Mesothelial cell of epicardium (in vitro differentiated cells): ENCODE data around the gene ZNF189. TPM values are rescaled to one million over a fixed set of nuclear protein-coding genes. Genes with fewer than 3 reads are reported as not detected.
A peak's percentile ranks its signal among the peaks of the same experiment; 100 is the strongest.

Source experiments
- DNase-seq, 2 experiments: peaks; one replicate each; pipeline ENCODE4 v3.0.0; 2021; ENCODE audit warnings: low spot score in 2 of 2; ENCODE audit not compliant: unreplicated experiment in 2 of 2
- H3K27ac Mint-ChIP-seq: 2 replicates; pipeline ENCODE4 v1.8.0; 2021; ENCODE audit warnings: mixed read lengths
- H3K27me3 Mint-ChIP-seq: 2 replicates; pipeline ENCODE4 v1.8.0; 2021; ENCODE audit warnings: low read depth, mixed read lengths
- H3K36me3 Mint-ChIP-seq: 2 replicates; pipeline ENCODE4 v1.8.0; 2021; ENCODE audit warnings: mixed read lengths
- H3K4me1 Mint-ChIP-seq: 2 replicates; pipeline ENCODE4 v1.8.0; 2021; ENCODE audit warnings: mixed read lengths
- H3K4me3 Mint-ChIP-seq: 2 replicates; pipeline ENCODE4 v1.8.0; 2021; ENCODE audit warnings: mild to moderate bottlenecking, moderate library complexity, mixed read lengths
- H3K9me3 Mint-ChIP-seq: 2 replicates; pipeline ENCODE4 v1.8.0; 2021; ENCODE audit warnings: mixed read lengths
- CTCF ChIP-seq: fragments of 200-600 bp; sonication (generic); IDR thresholded peaks from one replicate; pipeline ENCODE4 v1.5.0; 2021; ENCODE audit warnings: antibody characterized with exemption; ENCODE audit not compliant: unreplicated experiment
- total RNA-seq: library from RNA; stranded (reverse); gene quantifications from 3 replicates; pipeline ENCODE4 v1.2.1, GENCODE V29; 2021

Gene ZNF189
- total RNA-seq, 1 donor from 2014 or later: 32.1 TPM

- Mint-ChIP-seq H3K9me3 (peaks cover 45% of the 10 kb centered on the region), H3K27me3 (no peaks in the 10 kb centered on the region), H3K36me3 (peaks cover 73% of the 10 kb centered on the region), H3K27ac (no peak overlapping the region), H3K4me1 (peaks cover 10% of the 10 kb centered on the region), H3K4me3 (no peak overlapping the region)
- TF ChIP-seq CTCF: no peak
- no peak for DNase-seq
These were observed 5.5 kb upstream of the ZNF189 start for GRCh38 chr9:101393135-101393534.

GRCh38 chr9:101394687-101395086 is 4.0 kb upstream of the ZNF189 start:
- DNase-seq: no peak
- peaks cover 14% of the 10 kb centered on the region for H3K4me1 Mint-ChIP-seq
- no peak for TF ChIP-seq CTCF
- no peak overlapping the region for H3K4me3 Mint-ChIP-seq
- no peak overlapping the region for H3K27ac Mint-ChIP-seq
- no peaks in the 10 kb centered on the region for H3K27me3 Mint-ChIP-seq
- H3K9me3 Mint-ChIP-seq: peaks cover 45% of the 10 kb centered on the region
- H3K36me3 Mint-ChIP-seq: peaks cover 64% of the 10 kb centered on the region

GRCh38 chr9:101397746-101398067 is 944 bp upstream of the ZNF189 start:
- TF ChIP-seq CTCF: no peak
- Mint-ChIP-seq H3K9me3 (peaks cover 48% of the 10 kb centered on the region), H3K27ac (peak overlapping the region; percentile 99), H3K4me1 (peaks cover 33% of the 10 kb centered on the region), H3K4me3 (peak overlapping the region; percentile 96), H3K27me3 (no peaks in the 10 kb centered on the region), H3K36me3 (peaks cover 65% of the 10 kb centered on the region)
- no peak for DNase-seq

GRCh38 chr9:101398930-101399642 is 435 bp downstream of the ZNF189 start:
- Mint-ChIP-seq H3K4me1 (peaks cover 33% of the 10 kb centered on the region), H3K36me3 (peaks cover 67% of the 10 kb centered on the region), H3K27ac (peak overlapping the region; percentile 99), H3K9me3 (peaks cover 50% of the 10 kb centered on the region), H3K27me3 (no peaks in the 10 kb centered on the region), H3K4me3 (peak overlapping the region; percentile 96)
- TF ChIP-seq CTCF: no peak
- peak; percentile 35 to 60 for DNase-seq

GRCh38 chr9:101399643-101399970 is 956 bp downstream of the ZNF189 start:
- DNase-seq: no peak
- TF ChIP-seq CTCF: no peak
- Mint-ChIP-seq H3K36me3 (peaks cover 67% of the 10 kb centered on the region), H3K4me3 (peak overlapping the region; percentile 96), H3K27me3 (no peaks in the 10 kb centered on the region), H3K4me1 (peaks cover 33% of the 10 kb centered on the region), H3K27ac (peak overlapping the region; percentile 99), H3K9me3 (peaks cover 50% of the 10 kb centered on the region)

GRCh38 chr9:101400120-101400519 is 1.5 kb downstream of the ZNF189 start:
- DNase-seq: no peak
- peaks cover 33% of the 10 kb centered on the region for H3K4me1 Mint-ChIP-seq
- H3K9me3 Mint-ChIP-seq: peaks cover 50% of the 10 kb centered on the region
- no peak for TF ChIP-seq CTCF
- no peaks in the 10 kb centered on the region for H3K27me3 Mint-ChIP-seq
- peaks cover 67% of the 10 kb centered on the region for H3K36me3 Mint-ChIP-seq
- H3K4me3 Mint-ChIP-seq: peak overlapping the region; percentile 96
- H3K27ac Mint-ChIP-seq: peak overlapping the region; percentile 16
